HepG2 (cell line): ENCODE results near the gene C1orf21. TPM values are rescaled to one million over a fixed set of nuclear protein-coding genes. Genes with fewer than 3 reads are reported as not detected.

Source experiments
- FOSL1 ChIP-seq: sonication (generic); formaldehyde crosslinking; IDR thresholded peaks from 2 replicates; pipeline ENCODE4 v1.9.0; 2021; ENCODE audit warnings: missing genetic modification reagents, borderline replicate concordance
- GLI4 ChIP-seq: sonication (generic); formaldehyde crosslinking; IDR thresholded peaks from 2 replicates; pipeline ENCODE4 v1.5.1; 2020; ENCODE audit warnings: missing genetic modification reagents, mild to moderate bottlenecking, moderate library complexity, borderline replicate concordance
- HMGA1 ChIP-seq: sonication (generic); formaldehyde crosslinking; conservative IDR thresholded peaks from 2 replicates; pipeline ENCODE4 v1.4.0; 2020; ENCODE audit warnings: missing genetic modification reagents
- KAT2B ChIP-seq: fragments of 150-350 bp; IDR thresholded peaks from 2 replicates; pipeline ENCODE4 v1.6.1; 2014; ENCODE audit warnings: low read depth, low read length, borderline replicate concordance
- SMYD3 ChIP-seq: sonication (generic); formaldehyde crosslinking; IDR thresholded peaks from 2 replicates; pipeline ENCODE4 v1.8.1; 2023; ENCODE audit warnings: mild to moderate bottlenecking, missing genetic modification reagents
- TBP ChIP-seq: sonication (generic); formaldehyde crosslinking; IDR thresholded peaks from 2 replicates; pipeline ENCODE4 v1.5.0; 2020; ENCODE audit warnings: missing genetic modification reagents
- ZNF577 ChIP-seq: sonication (generic); formaldehyde crosslinking; IDR thresholded peaks from 2 replicates; pipeline ENCODE4 v1.4.0; 2020; ENCODE audit warnings: mild to moderate bottlenecking, low read depth, missing genetic modification reagents, borderline replicate concordance
- ZNF761 ChIP-seq: sonication (generic); formaldehyde crosslinking; conservative IDR thresholded peaks from 2 replicates; pipeline ENCODE4 v1.4.0; 2020; ENCODE audit warnings: mild to moderate bottlenecking, missing genetic modification reagents
- polyA plus RNA-seq, 8 experiments: library from polyadenylated mRNA; depleted of rRNA in 3 of 8; stranded (reverse) in 7 of 8; unstranded in 1 of 8; fragments of >200 nt; fragmentation: Illumina TruSeq in 4 of 8; extraction: Trizol in 4 of 8; gene quantifications; 2 replicates each; pipeline versions ENCODE4 v1.2.1 to v1.2.3, GENCODE V29; 2011 to 2016; ENCODE audit warnings: low read depth in 4 of 8, missing spikeins in 1 of 8, mixed read lengths in 1 of 8; ENCODE audit not compliant: insufficient read depth in 1 of 8
- total RNA-seq, 5 experiments: library from RNA; depleted of rRNA; stranded (reverse); fragments of >200 nt; fragmentation: Illumina TruSeq; extraction: Trizol; gene quantifications; 2 replicates each; pipeline ENCODE4 v1.2.3, GENCODE V29; 2016; ENCODE audit warnings: low read depth in 1 of 5
- TF ChIP-seq, protein P1 (sequence below): IDR thresholded peaks from 2 replicates; pipeline ENCODE4 v1.6.1; 2016; ENCODE audit warnings: low read depth
- TF ChIP-seq, protein P2 (sequence below): sonication (generic); formaldehyde crosslinking; IDR thresholded peaks from 2 replicates; pipeline ENCODE4 v1.9.0; 2021; ENCODE audit warnings: mild to moderate bottlenecking, missing genetic modification reagents
- TF ChIP-seq, protein P3 (sequence below): sonication (generic); formaldehyde crosslinking; IDR thresholded peaks from 2 replicates; pipeline ENCODE4 v1.5.0; 2020; ENCODE audit warnings: missing genetic modification reagents

C1orf21 gene
- total and polyA plus RNA-seq, 2 of the 13 experiments (the other 11 are each of a cell fraction or from before 2014, with no cell fraction given): not detected

DNA sequence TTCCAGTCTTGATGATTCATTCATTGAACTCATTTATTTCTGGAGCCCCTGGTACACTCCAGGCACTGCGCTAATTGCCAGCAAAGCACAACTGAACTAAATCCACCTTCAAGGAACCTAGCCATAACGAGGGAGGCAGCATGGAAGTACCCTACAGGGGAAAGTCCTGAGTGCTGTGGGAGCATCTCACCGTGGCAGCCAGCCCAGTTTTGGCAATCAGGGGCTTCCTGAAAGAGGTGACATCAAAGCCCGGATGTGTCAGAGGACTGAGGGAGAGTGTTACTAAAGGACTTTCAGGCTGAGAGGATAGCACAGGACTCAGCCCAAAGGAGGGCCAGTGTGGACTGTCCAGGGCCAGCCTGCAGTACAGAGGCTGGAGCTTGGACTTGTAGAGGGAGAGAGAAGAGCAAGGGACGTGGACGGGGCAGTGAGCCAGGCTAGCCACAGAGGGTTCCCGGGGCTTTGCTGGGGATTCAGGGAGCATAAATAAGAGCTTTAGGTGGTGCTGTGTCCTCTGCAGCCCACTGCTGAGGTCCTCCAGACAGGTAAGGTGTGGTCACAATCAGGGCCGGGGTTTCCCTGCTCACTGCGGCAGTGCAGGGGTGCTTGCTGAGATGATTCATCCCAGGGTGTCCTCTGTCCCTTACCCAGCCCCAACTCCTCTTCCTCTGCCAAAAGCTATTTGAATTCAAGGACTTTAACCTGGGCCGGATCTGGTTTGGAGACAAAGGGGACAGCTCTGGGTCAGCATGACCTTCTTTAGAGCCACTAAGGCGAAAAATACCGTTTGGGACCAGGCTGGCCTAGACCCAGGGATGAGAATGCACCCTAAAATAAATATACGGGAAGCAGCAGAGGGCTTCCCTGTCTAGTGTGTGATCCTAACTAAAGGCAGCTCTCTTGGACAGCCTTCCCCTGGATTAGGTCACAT, 239.5 kb downstream of the C1orf21 start (continued):
- no peak for TF ChIP-seq TBP
- TF ChIP-seq SMYD3 (CRISPR knock-in tag): no peak
- no peak for TF ChIP-seq ZNF761 (CRISPR knock-in tag)
- no peak for TF ChIP-seq ZNF577 (CRISPR knock-in tag)
- no peak for TF ChIP-seq FOSL1 (CRISPR knock-in tag)
- TF ChIP-seq, protein P1, sequence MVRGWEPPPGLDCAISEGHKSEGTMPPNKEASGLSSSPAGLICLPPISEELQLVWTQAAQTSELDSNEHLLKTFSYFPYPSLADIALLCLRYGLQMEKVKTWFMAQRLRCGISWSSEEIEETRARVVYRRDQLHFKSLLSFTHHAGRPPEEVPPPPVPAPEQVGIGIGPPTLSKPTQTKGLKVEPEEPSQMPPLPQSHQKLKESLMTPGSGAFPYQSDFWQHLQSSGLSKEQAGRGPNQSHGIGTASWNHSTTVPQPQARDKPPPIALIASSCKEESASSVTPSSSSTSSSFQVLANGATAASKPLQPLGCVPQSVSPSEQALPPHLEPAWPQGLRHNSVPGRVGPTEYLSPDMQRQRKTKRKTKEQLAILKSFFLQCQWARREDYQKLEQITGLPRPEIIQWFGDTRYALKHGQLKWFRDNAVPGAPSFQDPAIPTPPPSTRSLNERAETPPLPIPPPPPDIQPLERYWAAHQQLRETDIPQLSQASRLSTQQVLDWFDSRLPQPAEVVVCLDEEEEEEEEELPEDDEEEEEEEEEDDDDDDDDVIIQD (CRISPR knock-in tag): no peak
- TF ChIP-seq, protein P2, sequence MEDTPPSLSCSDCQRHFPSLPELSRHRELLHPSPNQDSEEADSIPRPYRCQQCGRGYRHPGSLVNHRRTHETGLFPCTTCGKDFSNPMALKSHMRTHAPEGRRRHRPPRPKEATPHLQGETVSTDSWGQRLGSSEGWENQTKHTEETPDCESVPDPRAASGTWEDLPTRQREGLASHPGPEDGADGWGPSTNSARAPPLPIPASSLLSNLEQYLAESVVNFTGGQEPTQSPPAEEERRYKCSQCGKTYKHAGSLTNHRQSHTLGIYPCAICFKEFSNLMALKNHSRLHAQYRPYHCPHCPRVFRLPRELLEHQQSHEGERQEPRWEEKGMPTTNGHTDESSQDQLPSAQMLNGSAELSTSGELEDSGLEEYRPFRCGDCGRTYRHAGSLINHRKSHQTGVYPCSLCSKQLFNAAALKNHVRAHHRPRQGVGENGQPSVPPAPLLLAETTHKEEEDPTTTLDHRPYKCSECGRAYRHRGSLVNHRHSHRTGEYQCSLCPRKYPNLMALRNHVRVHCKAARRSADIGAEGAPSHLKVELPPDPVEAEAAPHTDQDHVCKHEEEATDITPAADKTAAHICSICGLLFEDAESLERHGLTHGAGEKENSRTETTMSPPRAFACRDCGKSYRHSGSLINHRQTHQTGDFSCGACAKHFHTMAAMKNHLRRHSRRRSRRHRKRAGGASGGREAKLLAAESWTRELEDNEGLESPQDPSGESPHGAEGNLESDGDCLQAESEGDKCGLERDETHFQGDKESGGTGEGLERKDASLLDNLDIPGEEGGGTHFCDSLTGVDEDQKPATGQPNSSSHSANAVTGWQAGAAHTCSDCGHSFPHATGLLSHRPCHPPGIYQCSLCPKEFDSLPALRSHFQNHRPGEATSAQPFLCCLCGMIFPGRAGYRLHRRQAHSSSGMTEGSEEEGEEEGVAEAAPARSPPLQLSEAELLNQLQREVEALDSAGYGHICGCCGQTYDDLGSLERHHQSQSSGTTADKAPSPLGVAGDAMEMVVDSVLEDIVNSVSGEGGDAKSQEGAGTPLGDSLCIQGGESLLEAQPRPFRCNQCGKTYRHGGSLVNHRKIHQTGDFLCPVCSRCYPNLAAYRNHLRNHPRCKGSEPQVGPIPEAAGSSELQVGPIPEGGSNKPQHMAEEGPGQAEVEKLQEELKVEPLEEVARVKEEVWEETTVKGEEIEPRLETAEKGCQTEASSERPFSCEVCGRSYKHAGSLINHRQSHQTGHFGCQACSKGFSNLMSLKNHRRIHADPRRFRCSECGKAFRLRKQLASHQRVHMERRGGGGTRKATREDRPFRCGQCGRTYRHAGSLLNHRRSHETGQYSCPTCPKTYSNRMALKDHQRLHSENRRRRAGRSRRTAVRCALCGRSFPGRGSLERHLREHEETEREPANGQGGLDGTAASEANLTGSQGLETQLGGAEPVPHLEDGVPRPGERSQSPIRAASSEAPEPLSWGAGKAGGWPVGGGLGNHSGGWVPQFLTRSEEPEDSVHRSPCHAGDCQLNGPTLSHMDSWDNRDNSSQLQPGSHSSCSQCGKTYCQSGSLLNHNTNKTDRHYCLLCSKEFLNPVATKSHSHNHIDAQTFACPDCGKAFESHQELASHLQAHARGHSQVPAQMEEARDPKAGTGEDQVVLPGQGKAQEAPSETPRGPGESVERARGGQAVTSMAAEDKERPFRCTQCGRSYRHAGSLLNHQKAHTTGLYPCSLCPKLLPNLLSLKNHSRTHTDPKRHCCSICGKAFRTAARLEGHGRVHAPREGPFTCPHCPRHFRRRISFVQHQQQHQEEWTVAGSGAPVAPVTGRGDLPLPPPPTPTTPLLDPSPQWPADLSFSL: no peak
- TF ChIP-seq HMGA1 (CRISPR knock-in tag): no peak
- TF ChIP-seq, protein P3, sequence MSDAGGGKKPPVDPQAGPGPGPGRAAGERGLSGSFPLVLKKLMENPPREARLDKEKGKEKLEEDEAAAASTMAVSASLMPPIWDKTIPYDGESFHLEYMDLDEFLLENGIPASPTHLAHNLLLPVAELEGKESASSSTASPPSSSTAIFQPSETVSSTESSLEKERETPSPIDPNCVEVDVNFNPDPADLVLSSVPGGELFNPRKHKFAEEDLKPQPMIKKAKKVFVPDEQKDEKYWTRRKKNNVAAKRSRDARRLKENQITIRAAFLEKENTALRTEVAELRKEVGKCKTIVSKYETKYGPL (CRISPR knock-in tag): no peak
- no peak for TF ChIP-seq KAT2B
- no peak for TF ChIP-seq GLI4 (CRISPR knock-in tag)
